NCI-H524 treated with DMSO at 0.1 percent for 48 hours (cell line): ENCODE data around the gene AKR1C3.
"Not testable (repeated sequence)": the region's sequence is repeated elsewhere in the genome, so short reads cannot be mapped to it uniquely, and the experiment has no call there.

Experiments used
- DNase-seq: peaks from one replicate; lab custom pipeline; 2025; lab: John Stamatoyannopoulos, UW

The AKR1C3 gene

GRCh38 chr10:5088703-5089261 is 5.4 kb upstream of the AKR1C3 start:
- DNase-seq = no peak

DNA sequence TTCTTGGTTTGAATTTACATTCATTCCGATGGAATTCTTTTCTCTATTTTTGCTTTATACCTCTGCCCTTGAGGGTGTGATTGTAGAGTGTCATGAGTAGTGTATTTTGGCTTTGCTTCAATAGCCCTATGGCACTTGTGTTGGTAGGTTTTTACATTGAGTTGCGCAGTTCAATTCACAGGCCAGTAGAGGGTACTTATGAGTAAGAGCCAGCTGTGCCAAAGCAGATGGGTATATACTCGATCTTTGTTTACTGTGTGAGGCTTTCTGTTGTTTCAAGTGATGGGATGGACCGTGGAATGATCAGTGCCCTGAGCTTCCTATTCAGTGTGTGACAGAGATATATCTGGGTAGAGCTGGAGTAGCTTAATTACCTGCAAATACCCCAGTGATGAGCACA is 4.3 kb upstream of the AKR1C3 start:
- no peak for DNase-seq

GRCh38 chr10:5090551-5090950 is 3.7 kb upstream of the AKR1C3 start:
- no peak for DNase-seq

- DNase-seq = no peak
Measured at GRCh38 chr10:5091196-5091595, 3.0 kb upstream of the AKR1C3 start.

DNA sequence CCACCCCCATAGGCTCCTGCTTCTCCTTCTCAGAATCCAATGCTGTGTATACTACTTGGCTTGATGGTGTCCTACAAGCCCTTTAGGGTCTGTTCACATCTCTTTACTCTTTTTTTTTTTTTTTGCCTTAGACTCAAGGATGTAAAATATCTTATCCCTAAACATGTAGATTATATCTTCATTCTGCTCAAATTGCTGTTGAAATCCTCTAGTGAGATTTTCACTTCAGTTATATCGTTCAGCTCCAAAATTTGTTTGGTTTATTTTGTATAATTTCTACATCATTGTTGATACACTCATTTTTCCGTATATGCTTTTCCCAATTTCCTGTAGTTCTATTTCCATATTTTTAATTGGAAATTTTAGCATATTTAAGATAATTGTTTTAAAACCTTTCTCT is 1.8 kb upstream of the AKR1C3 start:
- DNase-seq = no peak

DNA sequence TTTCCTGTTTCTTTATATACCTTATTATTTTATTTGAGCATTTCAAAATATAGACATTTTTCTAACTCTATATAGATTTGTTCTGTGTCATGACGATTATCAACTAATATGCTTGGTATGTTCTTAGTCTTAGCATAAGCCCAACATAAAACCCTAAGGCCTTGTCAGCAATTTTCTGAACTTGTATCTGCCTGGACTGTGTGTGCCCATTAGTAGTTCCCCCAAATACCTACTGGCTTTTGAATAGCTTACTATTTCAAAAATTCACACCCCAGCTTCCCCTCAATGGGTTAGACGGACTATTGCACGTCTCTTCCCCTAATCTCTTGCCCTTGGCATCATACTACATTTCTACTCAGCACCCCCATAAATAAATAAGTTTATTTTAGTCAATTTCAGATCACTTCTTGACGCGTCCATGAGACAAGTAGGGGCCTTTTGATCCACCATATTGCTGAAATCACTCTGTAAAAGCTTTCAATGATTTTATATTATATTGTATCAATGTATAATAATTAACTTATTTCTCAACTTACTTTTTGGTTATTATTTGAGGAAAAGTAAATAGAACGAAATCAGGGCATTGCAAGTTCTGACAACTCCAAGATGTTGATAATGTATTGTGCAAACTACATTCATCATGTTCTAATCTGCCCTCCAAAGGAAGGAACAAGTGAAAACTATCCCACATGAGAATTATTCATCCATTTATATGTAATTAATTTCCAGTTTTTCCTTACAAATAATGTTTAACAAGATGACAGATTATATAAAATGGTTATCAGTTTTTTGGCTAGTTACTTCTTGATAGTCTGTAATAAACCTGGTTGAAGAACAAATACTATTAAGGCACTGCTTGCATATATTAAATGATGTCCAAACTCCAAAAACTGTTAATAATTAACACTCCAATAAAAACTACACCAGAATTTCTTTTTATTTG is 1.1 kb upstream of the AKR1C3 start:
- DNase-seq = no peak

DNA sequence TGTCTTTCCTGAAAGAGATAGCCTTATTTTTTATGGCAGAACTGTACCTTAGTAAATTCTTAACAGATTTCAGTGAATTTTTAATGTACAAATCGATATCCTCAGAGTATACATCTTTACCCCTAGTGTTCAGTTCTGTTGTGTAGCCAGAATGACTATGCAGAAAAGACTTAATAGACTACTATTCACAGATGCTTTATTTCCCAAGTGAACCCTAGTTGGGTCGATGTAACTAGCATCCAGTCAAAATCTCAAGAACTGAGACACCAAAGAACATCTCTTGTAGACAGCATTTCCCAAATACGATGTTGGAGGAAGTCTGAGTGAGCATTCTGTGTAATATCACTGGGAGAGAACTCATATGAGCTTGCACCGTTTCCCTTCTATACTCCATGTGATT is 1.5 kb downstream of the AKR1C3 start:
- no peak for DNase-seq

- no peak for DNase-seq
Measured at GRCh38 chr10:5096108-5096507, 1.9 kb downstream of the AKR1C3 start.

DNA sequence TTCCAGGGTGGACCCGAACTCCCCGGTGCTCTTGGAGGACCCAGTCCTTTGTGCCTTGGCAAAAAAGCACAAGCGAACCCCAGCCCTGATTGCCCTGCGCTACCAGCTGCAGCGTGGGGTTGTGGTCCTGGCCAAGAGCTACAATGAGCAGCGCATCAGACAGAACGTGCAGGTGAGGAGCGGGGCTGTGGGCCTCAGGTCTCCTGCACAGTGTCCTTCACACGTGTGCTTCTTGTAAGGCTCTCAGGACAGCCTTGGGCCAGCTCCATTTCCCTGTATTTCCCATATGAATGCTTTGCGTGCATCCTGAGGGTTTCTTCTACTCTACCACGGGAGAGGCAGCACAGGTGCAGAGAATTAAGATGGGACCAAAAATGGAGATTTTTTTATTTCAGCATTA is 8.3 kb downstream of the AKR1C3 start:
- DNase-seq = not testable (repeated sequence)

DNA sequence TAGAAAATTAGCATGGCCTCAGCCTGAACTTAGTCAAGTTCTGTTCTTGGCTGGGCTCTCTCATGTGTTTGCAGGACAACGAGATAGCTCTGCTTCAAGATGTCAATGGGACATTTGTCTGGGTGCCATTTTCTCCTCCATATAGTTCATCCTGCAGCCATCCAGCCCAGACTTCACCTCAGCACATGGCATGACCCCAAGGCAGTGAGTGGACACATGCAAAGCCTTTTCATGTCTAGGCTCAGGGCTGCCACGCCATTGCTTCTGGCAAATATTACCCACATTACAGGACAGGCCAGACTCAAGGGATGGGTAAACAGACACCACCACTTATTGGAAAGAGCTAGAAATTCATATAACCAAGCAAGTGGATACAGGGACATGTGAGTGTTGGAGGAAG is 9.3 kb downstream of the AKR1C3 start:
- DNase-seq = no peak

- no peak for DNase-seq
Measured at GRCh38 chr10:5105626-5106025, 11.4 kb downstream of the AKR1C3 start.

GRCh38 chr10:5106553-5106952 is 12.3 kb downstream of the AKR1C3 start:
- no peak for DNase-seq

DNA sequence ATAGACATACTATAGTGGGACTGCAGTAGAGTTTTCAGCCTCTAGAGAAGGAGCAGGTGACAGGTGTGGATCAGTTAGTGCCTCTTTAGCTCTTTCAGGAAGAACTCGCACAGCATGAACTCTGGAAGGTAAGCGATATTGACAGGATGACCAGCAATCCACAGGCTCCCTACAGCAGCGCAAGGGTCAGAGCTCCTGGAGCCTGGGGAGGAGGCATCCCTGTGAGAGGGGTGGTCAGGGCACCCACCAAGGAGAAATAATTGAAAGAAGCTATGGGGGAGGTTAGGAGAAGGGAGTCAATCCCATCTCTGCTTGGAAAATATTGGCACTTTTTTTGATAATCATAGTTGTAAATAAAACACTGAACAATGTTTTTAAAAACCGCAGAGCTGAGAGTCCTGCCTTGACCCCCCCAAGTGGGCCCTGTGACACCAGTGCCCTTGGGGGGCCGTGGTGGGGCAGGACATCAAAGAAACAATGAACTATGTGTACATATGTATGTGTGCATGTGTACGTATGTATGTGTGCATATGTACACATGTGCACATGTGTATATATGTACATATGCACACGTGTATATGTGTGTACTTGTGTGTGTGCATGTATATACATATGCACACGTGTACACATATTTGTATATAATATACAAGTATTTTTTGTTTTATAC is 13.8 kb downstream of the AKR1C3 start:
- DNase-seq = no peak

DNA sequence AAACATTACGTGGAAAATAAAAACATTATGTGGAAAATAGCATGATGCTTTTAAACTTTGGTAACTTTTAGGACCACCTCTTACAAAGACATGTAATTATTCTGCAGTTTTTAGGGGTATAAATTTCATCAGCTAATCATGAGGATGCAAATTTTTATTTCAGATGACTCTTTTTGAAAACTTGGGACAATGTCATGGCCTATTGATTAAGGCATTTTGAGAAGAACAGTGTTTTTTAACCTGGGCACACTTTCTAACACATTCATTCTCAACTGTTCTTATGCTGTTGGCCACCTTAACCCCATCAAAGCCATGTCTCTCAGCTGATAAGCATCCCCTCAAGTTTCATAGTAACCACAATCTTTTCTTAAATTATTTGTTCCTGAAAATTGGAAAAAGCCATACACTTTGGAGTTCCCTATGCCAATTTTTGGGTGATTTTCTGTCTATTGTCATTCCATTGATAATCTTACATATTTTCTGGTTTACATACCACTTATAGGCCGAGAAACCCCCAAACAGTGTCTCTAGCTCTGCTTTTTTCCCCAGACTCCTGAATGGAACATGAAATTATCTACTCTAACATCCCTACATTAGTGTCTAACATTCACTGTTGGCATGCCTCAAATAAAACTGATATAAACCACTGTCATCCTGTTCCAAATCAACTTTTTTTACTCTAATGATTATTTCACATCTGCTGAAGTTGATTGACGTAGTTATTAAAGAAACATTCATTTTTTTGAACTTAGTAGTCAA is 14.6 kb downstream of the AKR1C3 start:
- no peak for DNase-seq

DNA sequence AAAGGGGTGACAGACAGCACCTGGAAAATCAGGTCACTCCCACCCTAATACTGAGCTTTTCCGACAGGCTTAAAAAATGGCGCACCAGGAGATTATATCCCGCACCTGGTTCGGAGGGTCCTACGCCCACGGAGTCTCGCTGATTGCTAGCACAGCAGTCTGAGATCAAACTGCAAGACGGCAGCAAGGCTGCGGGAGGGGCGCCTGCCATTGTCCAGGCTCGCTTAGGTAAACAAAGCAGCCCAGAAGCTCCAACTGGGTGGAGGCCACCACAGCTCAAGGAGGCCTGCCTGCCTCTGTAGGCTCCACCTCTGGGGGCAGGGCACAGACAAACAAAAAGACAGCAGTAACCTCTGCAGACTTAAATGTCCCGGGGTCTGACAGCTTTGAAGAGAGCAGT is 15.6 kb downstream of the AKR1C3 start:
- DNase-seq = not testable (repeated sequence)

GRCh38 chr10:5116621-5117020 is 22.4 kb downstream of the AKR1C3 start:
- DNase-seq = no peak

DNA sequence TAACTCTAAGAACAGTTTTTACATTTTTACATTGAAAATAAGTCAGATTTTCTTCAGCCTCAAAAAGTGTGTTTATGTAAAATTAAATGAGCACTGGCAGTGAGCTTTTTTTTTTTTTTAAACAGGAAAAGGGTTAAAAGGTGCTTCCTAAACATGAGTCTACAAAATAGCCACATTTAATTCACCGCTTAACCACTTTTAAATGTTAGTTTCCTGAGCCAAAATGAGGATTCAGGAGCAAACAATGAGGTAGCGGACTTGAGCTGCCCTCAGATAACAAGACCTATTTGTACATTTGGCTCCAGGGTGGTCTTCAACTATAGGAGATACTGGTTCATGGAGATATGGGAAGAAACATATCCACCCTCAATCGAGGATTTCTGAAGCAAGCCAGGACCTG is 22.8 kb downstream of the AKR1C3 start:
- no peak for DNase-seq

DNA sequence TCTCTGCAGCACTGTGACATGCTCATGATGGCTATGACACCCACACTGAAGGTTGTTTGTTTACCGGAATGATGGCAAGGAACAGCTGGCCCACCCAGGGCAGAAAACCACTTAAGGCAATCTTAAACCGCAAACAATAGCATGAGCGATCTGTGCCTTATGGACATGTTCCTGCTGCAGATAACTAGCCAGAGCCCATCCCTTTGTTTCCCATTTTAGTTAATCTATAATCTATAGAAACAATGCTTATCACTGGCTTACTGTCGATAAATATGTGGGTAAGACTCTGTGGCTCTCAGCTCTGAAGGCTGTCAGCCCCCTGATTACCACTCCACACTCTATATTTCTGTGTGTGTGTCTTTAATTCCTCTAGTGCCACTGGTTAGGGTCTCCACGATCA is 25.8 kb downstream of the AKR1C3 start:
- DNase-seq = not testable (repeated sequence)

GRCh38 chr10:5123886-5124285 is 29.7 kb downstream of the AKR1C3 start:
- no peak for DNase-seq

DNA sequence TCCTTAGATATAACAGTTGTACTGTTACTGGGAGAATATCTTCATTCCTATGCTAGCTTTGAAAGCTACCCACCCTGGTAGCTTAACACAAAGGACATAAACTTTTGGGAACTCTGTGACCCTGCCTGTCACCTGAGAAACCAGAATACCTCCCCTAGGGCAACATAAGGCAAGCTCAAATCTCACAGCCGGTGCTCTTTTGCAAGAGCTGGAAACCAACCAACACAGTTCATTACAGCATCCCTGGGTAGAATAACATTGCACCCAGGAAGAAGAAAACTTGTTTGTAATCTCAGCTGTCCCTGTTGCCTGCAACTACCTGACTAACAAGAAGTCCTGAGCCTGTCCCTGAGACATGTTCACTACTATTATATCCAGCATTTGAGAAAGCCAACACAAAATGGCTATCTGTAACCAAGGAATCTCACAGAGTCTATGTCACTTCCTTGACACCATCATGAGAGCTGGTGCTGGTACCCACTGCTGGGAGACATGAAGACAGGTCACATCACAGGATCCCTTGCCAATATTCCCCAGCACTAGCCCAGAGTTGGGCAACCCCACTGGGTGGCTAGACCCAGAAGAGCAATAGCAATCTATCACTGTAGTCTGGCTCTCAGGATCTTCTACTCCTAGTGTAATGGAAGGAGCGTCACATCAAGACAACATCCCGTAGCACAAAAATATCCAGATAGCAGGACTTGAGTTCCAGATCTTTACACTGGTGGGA is 31.3 kb downstream of the AKR1C3 start:
- no peak for DNase-seq

- no peak for DNase-seq
Measured at GRCh38 chr10:5135581-5135980, 41.4 kb downstream of the AKR1C3 start.
